HepG2 (cell line): ENCODE data around the gene MPO. TPM values are rescaled to one million over a fixed set of nuclear protein-coding genes. Genes with fewer than 3 reads are reported as not detected.

Source experiments
- ATF7 ChIP-seq, 2 experiments: fragments of 450-650 bp in 1 of 2; sonication (generic) in 1 of 2; formaldehyde crosslinking in 1 of 2; IDR thresholded peaks; 2 replicates each; pipeline versions ENCODE4 v1.4.0 to v1.6.1; 2016 to 2020; ENCODE audit warnings: antibody characterized with exemption in 1 of 2, mild to moderate bottlenecking in 1 of 2, missing genetic modification reagents in 1 of 2
- CCAR2 ChIP-seq: fragments of 200-400 bp; formaldehyde crosslinking; optimal IDR thresholded peaks from 2 replicates; pipeline ENCODE3; 2018; ENCODE audit warnings: low read depth, mild to moderate bottlenecking, low read length, moderate library complexity
- FOXA1 ChIP-seq, 2 experiments: fragments of 450-650 bp in 1 of 2; sonication (generic) in 1 of 2; formaldehyde crosslinking in 1 of 2; IDR thresholded peaks; 2 replicates each; pipeline versions ENCODE4 v1.4.0 to v1.6.1; 2016 to 2020; ENCODE audit warnings: missing genetic modification reagents in 1 of 2
- GATAD1 ChIP-seq: IDR thresholded peaks from 2 replicates; pipeline ENCODE4 v1.6.1; 2016; ENCODE audit warnings: missing genetic modification reagents, missing compliant biosample characterization
- HOMEZ ChIP-seq: IDR thresholded peaks from 2 replicates; pipeline ENCODE4 v1.6.1; 2016; ENCODE audit warnings: low read depth
- JARID2 ChIP-seq: sonication (generic); formaldehyde crosslinking; IDR thresholded peaks from 2 replicates; pipeline ENCODE4 v1.8.1; 2023; ENCODE audit warnings: missing genetic modification reagents, inconsistent platforms; ENCODE audit not compliant: insufficient replicate concordance
- KLF11 ChIP-seq: IDR thresholded peaks from 2 replicates; pipeline ENCODE4 v1.6.1; 2016; ENCODE audit warnings: missing compliant biosample characterization
- MAFF ChIP-seq: IDR thresholded peaks from 2 replicates; pipeline ENCODE4 v1.6.1; 2011; ENCODE audit warnings: low read depth, low read length, improper control_type of control experiment
- MEIS1 ChIP-seq: sonication (generic); formaldehyde crosslinking; IDR thresholded peaks from 2 replicates; pipeline ENCODE4 v1.9.0; 2021; ENCODE audit warnings: mild to moderate bottlenecking, missing genetic modification reagents, moderate library complexity, borderline replicate concordance
- NFRKB ChIP-seq: fragments of 450-650 bp; IDR thresholded peaks from 2 replicates; pipeline ENCODE4 v1.6.1; 2017
- PAX8 ChIP-seq: sonication (generic); formaldehyde crosslinking; IDR thresholded peaks from 2 replicates; pipeline ENCODE4 v1.8.0; 2022; ENCODE audit warnings: mild to moderate bottlenecking, missing genetic modification reagents, borderline replicate concordance
- RAD21 ChIP-seq: fragments of 450-650 bp; formaldehyde crosslinking; IDR thresholded peaks from 2 replicates; pipeline ENCODE4 v1.5.0; 2020; ENCODE audit warnings: mild to moderate bottlenecking
- RARA ChIP-seq: IDR thresholded peaks from 2 replicates; pipeline ENCODE4 v1.6.1; 2016; ENCODE audit warnings: missing genetic modification reagents, missing compliant biosample characterization
- RBM22 ChIP-seq: fragments of 200-400 bp; formaldehyde crosslinking; optimal IDR thresholded peaks from 2 replicates; pipeline ENCODE3; 2017; ENCODE audit warnings: mild to moderate bottlenecking, low read length, moderate library complexity
- RORA ChIP-seq: sonication (generic); formaldehyde crosslinking; IDR thresholded peaks from 2 replicates; pipeline ENCODE4 v1.5.0; 2020; ENCODE audit warnings: mild to moderate bottlenecking, missing genetic modification reagents, moderate library complexity
- RXRA ChIP-seq: sonication (generic); formaldehyde crosslinking; IDR thresholded peaks from 2 replicates; pipeline ENCODE4 v1.5.1; 2020; ENCODE audit warnings: missing genetic modification reagents
- SOX6 ChIP-seq, 2 experiments: fragments of 450-650 bp in 1 of 2; sonication (generic) in 1 of 2; formaldehyde crosslinking in 1 of 2; IDR thresholded peaks; 2 replicates each; pipeline versions ENCODE4 v1.4.0 to v1.6.1; 2017 to 2020; ENCODE audit warnings: antibody characterized with exemption in 1 of 2, mild to moderate bottlenecking in 1 of 2, missing genetic modification reagents in 1 of 2
- SP4 ChIP-seq: sonication (generic); formaldehyde crosslinking; IDR thresholded peaks from 2 replicates; pipeline ENCODE4 v1.8.1; 2023; ENCODE audit warnings: mild to moderate bottlenecking, missing genetic modification reagents
- TEAD3 ChIP-seq: optimal IDR thresholded peaks from 2 replicates; pipeline ENCODE3; 2016; ENCODE audit warnings: borderline replicate concordance
- THAP11 ChIP-seq: IDR thresholded peaks from 2 replicates; pipeline ENCODE4 v1.6.1; 2016; ENCODE audit warnings: missing biosample characterization, missing genetic modification reagents
- ZMAT3 ChIP-seq: sonication (generic); formaldehyde crosslinking; conservative IDR thresholded peaks from 2 replicates; pipeline ENCODE4 v1.7.0; 2021; ENCODE audit warnings: missing genetic modification reagents
- ZNF256 ChIP-seq: sonication (generic); formaldehyde crosslinking; conservative IDR thresholded peaks from 2 replicates; pipeline ENCODE4 v1.4.0; 2020; ENCODE audit warnings: missing genetic modification reagents
- ZNF3 ChIP-seq: IDR thresholded peaks from 2 replicates; pipeline ENCODE4 v1.7.0; 2017; ENCODE audit warnings: inconsistent platforms
- ZNF350 ChIP-seq: sonication (generic); formaldehyde crosslinking; IDR thresholded peaks from 2 replicates; pipeline ENCODE4 v1.4.0; 2020; ENCODE audit warnings: mild to moderate bottlenecking, low read depth, missing genetic modification reagents, borderline replicate concordance
- ZNF580 ChIP-seq: IDR thresholded peaks from 2 replicates; pipeline ENCODE4 v1.6.1; 2016; ENCODE audit warnings: low read depth, borderline replicate concordance
- ZNF614 ChIP-seq: IDR thresholded peaks from 2 replicates; pipeline ENCODE4 v1.6.1; 2018; ENCODE audit warnings: missing biosample characterization, missing genetic modification reagents, inconsistent platforms, borderline replicate concordance
- ZNF710 ChIP-seq: sonication (generic); formaldehyde crosslinking; IDR thresholded peaks from 2 replicates; pipeline ENCODE4 v1.5.0; 2020; ENCODE audit warnings: mild to moderate bottlenecking, missing genetic modification reagents, borderline replicate concordance
- ZNF713 ChIP-seq: sonication (generic); formaldehyde crosslinking; IDR thresholded peaks from 2 replicates; pipeline ENCODE4 v1.4.0; 2020; ENCODE audit warnings: mild to moderate bottlenecking, missing genetic modification reagents
- polyA plus RNA-seq, 8 experiments: library from polyadenylated mRNA; depleted of rRNA in 3 of 8; stranded (reverse) in 7 of 8; unstranded in 1 of 8; fragments of >200 nt; fragmentation: Illumina TruSeq in 4 of 8; extraction: Trizol in 4 of 8; gene quantifications; 2 replicates each; pipeline versions ENCODE4 v1.2.1 to v1.2.3, GENCODE V29; 2011 to 2016; ENCODE audit warnings: low read depth in 4 of 8, missing spikeins in 1 of 8, mixed read lengths in 1 of 8; ENCODE audit not compliant: insufficient read depth in 1 of 8
- total RNA-seq, 5 experiments: library from RNA; depleted of rRNA; stranded (reverse); fragments of >200 nt; fragmentation: Illumina TruSeq; extraction: Trizol; gene quantifications; 2 replicates each; pipeline ENCODE4 v1.2.3, GENCODE V29; 2016; ENCODE audit warnings: low read depth in 1 of 5

The MPO gene
- total and polyA plus RNA-seq, 2 of the 13 experiments (the other 11 are each of a cell fraction or from before 2014, with no cell fraction given): not detected

- no peak for TF ChIP-seq HOMEZ (CRISPR knock-in tag)
- no peak for TF ChIP-seq FOXA1 (IDR thresholded peaks at IDR 0.05)
- no peak for TF ChIP-seq FOXA1 (CRISPR knock-in tag; IDR thresholded peaks at IDR 0.05)
- TF ChIP-seq ZNF580 (CRISPR knock-in tag): peak; percentile 69; the same call in 1 of the 2 replicates
- TF ChIP-seq PAX8 (CRISPR knock-in tag): no peak
- no peak for TF ChIP-seq ZNF256 (CRISPR knock-in tag)
- TF ChIP-seq ZNF710: no peak
- TF ChIP-seq JARID2 (CRISPR knock-in tag): no peak
- TF ChIP-seq SP4: peak; percentile 13; the same call in 1 of the 2 replicates
- peak; percentile 47; the same call in 1 of the 2 replicates for TF ChIP-seq ZNF614 (CRISPR knock-in tag)
- TF ChIP-seq THAP11 (CRISPR knock-in tag): 0 out of 2 replicates have a peak, but pooled peaks have one; percentile 17
- no peak for TF ChIP-seq ZNF713
- no peak for TF ChIP-seq NFRKB
- no peak for TF ChIP-seq RORA (CRISPR knock-in tag)
- TF ChIP-seq RAD21 (CRISPR knock-in tag): peak; percentile 96
- no peak for TF ChIP-seq MAFF
- no peak for TF ChIP-seq MEIS1 (CRISPR knock-in tag)
- TF ChIP-seq GATAD1 (CRISPR knock-in tag): 0 out of 2 replicates have a peak, but pooled peaks have one; percentile 22
- no peak for TF ChIP-seq RBM22
- peak; percentile 48 for TF ChIP-seq TEAD3 (CRISPR knock-in tag)
- 0 out of 2 replicates have a peak, but pooled peaks have one; percentile 44 for TF ChIP-seq KLF11 (CRISPR knock-in tag)
- no peak for TF ChIP-seq SOX6 (IDR thresholded peaks at IDR 0.05)
- TF ChIP-seq SOX6 (CRISPR knock-in tag; IDR thresholded peaks at IDR 0.05): peak; percentile 46; the same call in 1 of the 2 replicates
- peak; percentile 21; the same call in 1 of the 2 replicates for TF ChIP-seq RXRA (CRISPR knock-in tag)
- TF ChIP-seq ZNF3: no peak
- TF ChIP-seq CCAR2: peak; percentile 26
- TF ChIP-seq ATF7 (IDR thresholded peaks at IDR 0.05): no peak
- TF ChIP-seq ATF7 (CRISPR knock-in tag; IDR thresholded peaks at IDR 0.05): no peak
- no peak; the same call in 1 of the 2 replicates for TF ChIP-seq ZNF350 (CRISPR knock-in tag)
- no peak for TF ChIP-seq ZMAT3 (CRISPR knock-in tag)
- peak; percentile 24; the same call in 1 of the 2 replicates for TF ChIP-seq RARA (CRISPR knock-in tag)
Measured at GRCh38 chr17:58317421-58318064, 36.8 kb upstream of the MPO start (continued).
